Fibroblast of peridontal ligament (primary cell): ENCODE results near the gene MPIG6B.

Experiments used
- DNase-seq: peaks from one replicate; pipeline ENCODE4 v3.0.0-alpha.2; 2010; ENCODE audit errors: extremely low read depth

Gene MPIG6B

DNA sequence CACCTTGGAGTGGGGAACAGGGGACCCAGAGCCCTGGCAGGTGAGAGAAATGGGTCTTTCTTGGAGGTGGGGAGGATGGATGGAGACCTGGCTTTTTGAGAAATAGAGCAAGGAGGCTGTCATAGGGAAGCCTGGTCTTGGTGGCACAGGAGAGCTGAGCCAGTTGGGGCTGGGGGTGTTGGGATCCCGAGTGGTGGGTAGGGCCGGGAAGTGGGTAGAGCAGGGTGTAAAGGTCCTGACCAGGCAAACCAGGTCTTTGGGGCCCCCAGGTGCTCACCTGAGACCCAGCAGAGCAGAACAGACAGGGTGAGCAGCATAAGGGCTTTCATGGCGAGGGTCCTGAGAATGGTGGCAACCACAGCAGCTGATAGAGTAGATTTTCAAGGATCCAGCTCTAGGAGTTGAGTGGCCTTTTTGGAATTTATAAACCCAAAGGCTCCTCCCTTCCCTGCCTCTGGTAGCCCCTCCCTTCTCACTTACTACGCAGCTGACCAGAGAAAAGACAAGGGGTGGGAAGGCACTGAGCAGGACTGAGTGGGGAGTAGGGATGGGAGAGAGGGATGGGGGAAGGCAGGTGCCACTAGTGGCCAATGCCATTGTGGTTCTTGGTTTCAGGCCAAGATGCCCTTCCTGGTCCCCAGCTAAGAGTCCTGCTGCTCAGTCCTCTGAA, 1.7 kb upstream of the MPIG6B start, which contains the start of gene LY6G6C:
Gene LY6G6C (minus strand): TSS at position 396 of the 670 bp plus-strand sequence. CDS start 67 bp downstream, at position 329.
- no peak for DNase-seq

DNA sequence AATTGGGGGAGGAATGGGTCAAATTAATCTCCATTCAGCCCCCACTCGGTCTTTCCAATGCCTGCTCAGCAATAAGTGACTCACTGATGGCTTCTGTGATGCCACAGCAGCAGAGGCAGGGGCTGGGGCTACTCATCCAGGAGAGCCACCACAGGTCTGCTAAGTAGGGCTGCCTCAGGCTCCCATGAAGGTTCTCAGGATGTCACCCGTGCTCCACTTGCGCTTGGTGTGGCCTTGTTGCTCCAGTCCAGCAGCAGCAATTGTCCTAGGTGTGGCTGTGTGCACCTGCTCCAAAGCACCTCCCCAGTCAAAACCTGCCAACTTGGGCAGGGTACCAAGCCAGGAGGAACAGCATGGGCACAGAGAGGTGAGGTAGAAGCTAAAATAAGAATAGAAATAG, 1.0 kb upstream of the MPIG6B start:
- no peak for DNase-seq

DNA sequence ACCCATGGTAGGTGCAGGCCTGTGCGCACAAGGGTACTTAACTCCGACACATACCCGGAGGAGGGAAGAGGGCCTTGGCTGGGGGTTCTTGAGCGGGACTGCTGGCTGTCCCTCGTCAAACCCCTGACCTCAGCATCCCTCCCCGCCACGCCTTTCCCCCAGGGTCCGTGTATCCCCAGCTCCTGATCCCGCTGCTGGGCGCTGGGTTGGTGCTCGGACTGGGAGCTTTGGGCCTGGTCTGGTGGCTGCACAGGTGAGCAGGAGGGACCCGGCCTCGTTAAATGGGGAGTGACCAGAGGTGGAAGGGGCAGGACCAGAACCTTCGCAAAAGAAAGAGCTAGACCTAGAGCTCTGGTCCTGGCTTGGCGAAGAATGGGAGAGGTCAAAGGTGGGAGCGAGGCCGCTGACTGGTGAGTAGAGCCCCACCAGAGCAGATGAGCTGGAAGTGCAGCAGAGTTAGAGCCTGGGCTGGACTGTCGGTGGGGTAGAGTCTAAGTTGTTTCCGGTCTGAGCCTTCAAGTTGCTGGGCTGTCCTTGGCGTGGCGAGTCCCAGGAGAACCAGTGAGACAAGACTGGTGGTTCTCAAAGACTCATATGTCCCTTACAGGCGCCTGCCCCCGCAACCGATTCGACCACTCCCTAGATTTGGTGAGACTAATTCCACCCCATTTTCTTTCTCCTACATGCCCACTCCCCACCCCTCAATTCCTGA, 963 bp downstream of the MPIG6B start:
- DNase-seq, result no peak

DNA sequence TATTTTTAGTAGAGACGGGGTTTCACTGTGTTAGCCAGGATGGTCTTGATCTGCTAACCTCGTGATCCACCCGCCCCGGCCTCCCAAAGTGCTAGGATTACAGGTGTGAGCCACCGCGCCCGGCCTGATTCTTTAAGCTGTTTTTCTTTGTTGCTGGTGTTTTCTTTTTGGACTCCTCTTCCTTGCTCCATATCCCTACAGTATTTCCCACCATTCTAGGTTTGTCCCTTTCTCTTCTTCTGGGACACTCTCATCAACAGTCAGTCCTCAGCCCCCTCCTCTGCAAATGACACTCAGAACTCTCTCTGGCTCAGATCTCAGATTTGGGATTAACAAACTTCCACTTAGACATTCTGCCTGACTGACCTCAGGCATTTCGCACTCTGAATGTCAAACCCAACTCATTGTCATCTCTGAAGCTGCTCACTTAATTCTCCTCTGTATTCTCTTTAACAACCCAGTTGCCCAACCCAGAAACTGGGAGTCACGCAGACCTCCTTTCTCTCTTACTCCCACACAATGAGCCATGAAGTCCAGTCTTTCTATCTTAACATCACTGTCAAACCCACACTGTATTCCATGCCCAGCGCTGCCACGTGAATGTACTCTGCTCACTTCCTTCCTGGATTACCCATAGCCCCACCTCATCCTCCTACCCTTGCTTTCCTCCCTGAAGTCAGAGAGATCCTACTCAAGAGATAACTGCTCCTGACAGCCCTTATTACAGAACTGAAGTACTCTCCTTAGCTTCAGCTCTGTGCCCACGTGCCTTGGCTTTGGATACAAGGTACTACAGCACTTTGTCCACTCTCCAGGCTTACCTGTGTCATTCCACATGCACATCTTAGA, 2.6 kb downstream of the MPIG6B start:
- no peak for DNase-seq

DNA sequence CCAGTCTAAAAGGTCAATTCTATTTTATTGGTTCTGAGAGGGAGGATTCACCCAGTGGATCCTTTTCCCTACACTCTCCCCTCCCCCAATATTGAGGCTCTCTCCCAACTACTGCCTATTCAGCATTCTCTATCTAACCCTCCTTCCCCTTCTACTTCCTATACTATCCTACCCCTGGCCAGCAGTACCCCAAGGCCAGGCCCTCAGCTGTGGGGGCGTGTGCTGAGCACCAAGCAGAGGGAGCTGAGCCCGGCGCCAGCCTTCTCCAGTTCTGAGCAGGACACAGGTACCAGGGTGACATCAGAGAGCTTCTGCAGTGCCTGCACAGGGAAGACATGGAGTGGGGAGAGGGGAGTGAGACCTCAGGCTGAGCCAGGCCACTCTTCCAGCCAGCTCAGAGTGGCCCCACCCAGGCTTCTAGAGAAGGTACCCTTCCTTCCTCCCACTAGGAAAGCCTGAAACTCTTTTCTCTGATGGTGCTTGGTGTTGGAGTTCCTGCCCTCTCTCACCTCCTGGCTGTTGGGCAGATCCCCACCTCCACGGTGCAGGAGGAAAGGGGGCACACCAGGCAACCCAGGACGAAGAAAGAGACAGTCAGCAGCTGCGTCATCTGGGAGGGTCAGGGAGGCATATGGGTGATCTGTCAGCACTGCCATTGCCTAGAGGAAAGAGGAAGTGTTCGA, 4.0 kb downstream of the MPIG6B start:
- DNase-seq, result no peak

DNA sequence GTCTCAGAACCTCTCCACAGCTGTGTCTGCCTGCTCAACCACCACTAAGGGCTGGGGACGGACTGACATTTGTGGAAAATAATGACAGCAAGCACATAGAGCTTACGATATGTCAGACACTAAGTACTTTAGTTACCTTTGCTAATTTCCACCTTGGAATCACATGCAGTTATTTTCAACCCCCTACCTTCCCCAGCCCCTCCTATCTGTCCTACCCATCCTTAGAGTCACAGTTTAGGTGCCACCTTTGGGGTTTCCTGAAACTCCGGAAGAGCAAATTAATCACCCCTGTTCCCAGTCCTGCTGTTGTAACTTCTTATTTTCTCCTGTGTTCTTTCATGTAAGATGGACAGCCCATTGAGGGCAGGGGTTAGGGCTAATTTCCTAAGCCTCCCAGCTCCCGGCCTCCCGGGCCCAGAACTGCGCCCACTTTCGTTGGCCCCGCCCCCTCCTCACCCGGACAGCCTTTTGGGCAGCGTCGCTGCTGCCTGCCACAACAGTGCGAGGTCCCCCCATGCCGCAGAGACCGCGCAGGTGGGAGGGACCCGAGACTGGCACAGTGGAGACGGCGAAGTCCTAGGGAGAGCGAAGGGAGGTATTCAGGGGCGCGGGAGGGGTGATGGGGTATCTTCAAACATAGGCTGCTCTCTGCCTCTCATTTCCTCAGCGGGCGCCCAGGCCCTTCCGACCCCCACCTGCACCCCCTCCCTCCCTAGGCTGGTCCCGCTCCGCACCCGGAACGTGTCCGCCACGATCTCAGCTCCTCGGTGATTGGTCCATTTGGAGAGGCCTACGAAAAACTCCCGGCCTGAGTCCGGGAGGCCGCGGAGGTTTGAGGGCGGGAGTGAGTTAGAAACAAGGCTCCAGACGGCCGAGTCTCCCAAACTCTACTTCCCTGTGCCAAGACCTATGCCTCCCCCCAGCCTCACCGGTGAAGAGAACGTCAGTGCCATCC, 4.8 kb downstream of the MPIG6B start:
- no peak for DNase-seq

DNA sequence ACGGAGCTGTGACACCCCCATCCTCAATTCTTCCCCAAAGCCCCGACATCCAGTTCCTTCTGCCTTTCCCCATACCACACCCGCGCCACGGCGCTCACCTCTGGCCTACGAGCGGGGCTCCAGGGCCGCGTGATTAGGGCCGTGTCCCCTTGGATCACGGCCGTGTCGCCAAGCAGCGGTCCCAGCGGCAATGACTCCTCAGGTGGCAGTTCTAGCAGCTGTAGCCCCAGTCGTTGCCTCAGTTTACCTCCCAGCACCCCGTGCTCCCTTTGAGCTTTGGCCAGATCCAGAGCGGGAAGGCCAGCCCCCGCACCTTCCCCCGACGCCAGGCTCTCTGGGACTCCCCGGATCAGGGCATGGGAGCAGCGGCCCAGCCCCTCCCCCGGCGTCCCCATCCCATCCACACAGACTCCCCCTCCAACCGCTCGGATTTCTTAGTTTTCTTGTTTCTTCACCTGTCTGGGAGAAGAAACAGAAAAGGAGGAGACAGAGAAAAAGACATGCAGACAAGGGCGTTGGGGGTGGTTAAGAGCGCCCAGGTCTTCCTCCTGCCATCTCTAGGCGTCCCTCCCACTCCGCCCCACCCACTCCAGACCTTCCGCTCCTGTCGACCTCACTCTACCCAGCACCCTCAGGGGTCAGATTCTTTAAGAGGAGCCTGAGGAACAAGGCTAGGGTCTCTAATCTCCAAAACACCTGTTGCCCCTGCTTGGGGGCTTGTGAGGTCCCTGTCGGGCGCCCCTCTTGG, 5.8 kb downstream of the MPIG6B start, which contains the start of gene DDAH2:
Gene DDAH2 (minus strand): TSS at position 533 of the 748 bp plus-strand sequence. CDS start 138 bp downstream, at position 395.
- DNase-seq, result no peak

DNA sequence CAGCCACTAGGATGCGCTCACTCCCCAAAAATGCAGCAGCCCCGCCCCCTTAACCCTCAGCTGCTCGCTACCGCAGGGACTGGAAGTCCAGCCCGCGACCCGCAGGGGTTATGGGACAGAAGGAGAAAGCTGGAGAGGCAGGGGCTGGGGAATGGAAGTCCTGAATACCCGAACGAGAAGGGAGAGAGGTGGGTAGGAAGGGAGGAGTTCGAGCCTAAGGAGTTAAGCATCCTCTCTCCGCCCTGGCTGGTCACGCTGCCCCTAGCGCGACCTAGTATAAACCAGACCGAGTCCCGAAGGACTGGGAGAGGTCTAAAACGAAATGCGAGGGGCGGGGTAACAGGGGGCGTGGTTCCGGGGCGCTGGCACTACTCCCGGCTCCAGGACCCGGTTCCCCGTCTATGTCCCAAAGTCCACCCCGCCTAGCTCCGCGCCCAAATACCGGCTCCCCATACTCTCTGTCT, 6.4 kb downstream of the MPIG6B start:
- DNase-seq, result peak; percentile 90

DNA sequence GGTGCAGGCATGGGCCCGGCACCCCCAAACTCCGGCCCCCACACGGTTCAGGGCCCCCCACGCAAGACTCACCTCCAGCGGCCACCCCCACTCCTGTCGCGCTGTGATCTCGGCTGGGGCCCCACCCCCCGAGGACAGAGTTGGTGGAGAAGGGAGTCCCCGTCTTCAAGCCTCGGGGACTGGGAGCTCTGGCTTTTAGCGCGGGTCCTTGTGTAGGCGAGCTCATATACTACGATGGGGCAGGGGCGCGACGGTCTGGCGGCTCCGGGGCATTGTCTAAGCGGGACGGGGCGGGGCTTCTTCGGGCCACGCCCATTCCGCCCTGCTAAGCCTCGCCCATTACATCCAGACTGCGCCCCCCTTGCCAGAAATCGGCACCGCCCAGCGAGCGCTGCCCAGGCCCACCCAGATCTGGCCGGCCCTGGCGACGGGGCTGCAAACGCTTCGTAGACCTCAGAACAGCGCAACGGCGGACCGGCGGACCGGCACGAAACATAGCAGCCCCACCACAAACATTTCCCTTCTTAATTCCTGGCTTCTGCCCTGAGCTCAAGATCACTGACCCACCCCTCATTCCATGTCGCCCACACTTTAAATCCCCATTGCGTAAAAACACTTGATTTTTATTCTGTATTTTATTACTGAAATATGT, 6.9 kb downstream of the MPIG6B start:
- peak; percentile 89 for DNase-seq

DNA sequence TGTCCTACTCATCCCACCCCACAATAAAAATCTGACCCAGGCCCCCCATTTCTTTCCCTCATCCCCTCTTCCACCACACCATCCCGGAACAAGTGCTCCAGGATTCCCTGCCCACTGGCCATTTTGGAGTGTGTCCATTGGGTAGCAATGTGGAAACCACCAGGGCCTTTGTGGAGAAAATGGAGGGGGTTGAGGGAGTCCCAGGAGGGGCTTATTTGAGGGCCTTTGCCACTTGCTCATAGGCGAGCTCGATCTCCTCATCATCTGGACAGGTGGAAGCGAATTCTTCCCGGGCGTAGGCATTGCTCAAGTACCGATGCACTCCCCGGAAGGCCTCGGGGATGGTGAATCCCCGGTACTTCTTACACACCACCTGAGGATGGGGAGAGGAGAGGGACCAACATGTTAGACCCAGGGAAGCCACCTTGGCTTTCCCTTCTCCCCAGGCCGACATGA, 7.5 kb downstream of the MPIG6B start:
- DNase-seq, result no peak

DNA sequence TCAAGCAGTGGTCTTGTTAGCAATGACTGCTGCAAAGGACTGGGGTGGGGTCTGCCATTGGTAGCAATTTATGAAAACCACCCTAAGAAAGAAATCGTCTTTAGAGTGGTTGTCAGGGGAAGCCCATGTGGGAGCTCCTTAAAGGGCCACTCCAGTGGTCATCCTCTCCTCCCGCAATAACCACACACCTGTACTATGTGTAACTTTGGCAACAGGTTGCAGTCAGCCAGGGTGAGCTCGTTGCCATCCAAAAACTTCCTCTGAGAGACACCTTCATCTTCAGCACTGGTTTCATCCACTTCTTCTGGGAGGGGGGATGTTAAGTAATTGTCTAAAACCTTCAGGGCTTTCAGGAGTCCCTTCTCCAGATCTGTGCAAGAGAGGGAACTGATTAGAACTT, 8.9 kb downstream of the MPIG6B start:
- no peak for DNase-seq

DNA sequence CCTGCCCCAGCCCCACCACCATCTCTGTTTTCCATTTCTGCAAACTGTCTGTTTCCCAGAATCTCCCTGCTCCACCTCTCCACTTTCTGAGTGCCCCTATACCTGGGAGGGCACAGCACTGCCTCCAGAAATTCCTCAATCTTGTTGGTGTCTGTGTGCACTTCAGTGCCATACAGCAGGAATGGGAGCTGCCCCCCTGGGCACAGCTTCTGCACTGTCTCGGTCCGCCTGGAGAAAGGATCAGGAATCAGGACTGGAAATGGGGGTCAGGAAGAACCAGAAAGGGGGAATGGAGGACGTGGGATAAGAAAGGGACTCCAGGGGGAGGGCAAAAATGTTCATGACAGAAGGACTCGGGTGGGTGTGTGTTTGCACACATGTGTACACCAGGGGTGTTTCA, 10.6 kb downstream of the MPIG6B start:
- no peak for DNase-seq

DNA sequence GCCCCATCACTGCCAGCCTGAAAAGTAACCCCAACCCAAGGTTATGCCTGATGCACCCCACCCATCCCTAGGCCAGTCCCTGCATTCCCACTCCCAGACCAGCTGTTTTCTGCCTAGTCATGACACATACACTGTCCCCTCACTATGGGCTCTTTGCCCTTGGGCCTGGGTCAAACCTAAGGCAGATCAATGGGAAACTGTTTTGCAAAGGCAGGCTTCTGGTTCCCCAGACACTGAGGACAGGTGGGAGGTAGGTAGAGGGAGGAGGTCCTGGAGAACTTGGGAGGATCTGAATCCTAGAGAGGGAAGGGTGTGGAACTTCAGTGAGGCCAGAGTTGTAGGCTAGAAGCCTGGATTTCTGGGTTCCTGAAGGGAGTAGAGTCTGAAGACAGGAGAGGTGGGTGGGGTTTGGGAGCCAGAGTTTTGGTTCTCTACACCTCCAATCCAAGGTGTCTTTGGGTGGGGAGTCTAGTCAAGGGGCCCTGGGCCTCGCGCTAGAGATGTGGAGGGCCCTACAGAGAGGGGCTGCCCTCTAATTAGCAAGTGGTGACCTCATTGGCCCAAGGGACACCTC, 11.2 kb downstream of the MPIG6B start:
- DNase-seq, result no peak

DNA sequence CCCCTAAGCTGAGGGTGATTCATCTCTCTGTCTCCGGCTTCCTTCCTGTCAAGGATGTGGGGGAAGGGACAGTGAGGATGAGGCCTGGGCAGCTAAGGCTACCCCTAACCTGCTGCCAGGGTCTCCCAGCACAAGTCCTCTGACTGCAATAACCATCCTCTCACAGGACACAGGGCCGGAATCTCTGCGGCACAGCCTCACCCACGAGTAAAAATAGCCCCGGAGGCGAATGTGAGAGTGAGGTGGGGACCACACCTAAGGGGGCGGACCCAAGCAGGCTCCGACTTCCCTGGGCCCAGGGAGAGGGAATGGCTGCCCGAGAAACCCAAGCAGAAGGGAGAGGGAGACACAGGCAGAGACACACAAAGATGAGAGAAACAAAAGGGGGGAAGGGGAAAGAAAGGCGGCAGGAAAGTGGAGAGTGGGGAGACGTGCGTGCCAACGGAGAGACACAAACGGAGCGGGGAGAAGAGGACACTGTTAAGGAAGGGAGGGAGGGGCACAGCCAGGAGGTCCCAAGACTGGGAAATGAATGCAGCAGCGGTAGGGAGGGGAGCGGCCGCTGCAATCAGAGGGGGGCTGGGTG, 11.7 kb downstream of the MPIG6B start:
- peak; percentile 56 for DNase-seq

DNA sequence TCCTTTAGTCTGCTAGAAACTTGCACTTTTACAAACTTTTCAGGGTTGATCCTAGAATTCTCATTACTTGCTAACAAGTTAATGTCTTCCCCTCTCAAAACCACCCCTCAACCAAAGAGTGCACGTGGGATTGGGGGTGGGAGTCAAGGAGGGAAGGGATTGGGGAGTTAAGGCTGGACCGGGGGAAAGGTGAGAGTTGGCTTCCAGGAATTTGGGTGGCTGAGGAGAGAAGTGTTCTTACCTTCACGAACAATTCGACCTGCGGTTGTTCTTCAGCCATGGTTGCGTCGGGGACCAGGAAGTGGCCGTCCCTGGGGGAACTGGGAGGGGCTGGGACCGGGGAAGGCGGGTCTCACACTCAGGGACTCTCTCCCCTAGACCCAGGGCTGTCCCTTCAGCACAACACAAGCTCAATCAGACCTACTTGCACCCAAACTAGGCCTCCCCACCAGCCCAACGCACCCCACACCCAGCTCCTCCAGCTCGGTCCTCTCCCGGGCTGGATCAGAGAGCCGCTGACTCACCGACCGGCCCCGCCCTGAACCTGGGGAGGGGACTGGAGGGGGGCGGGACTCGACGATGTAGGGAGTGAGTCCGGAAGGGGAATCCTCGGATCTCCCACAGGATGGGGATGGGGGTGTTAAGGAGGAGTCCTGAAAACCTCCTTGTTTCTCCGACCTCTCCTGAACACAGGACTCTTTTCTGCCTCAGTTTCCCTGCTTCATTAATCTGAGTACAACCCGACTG, 13.0 kb downstream of the MPIG6B start, which contains the start of gene CLIC1:
Gene CLIC1 (minus strand): TSS at position 510 of the 747 bp plus-strand sequence. CDS start 230 bp downstream, at position 280.
- peak; percentile 70 for DNase-seq

DNA sequence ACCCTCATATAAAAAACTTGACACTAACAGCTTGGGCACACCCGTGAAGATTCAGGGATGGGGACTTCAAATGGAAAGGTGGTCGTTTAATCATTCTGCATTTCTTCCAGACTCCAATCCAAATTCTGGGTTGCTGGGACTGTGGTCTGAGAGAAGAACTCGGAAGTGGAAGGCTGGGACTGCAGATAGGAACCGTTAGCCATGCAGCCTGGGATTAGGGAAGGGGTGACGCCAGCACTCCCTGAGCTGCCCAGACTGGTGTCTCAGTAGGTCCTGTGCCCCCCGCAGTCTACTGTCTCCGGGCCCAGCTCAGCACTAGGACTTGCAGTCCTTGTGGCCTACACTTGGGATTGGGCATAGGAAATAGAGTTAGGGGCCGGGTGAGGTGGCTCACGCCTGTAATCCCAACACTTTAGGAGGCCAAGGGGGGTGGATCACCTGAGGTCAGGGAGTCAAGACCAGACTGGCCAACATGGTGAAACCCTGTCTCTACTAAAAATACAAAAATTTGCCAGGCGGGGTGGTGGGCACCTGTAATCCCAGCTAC, 13.7 kb downstream of the MPIG6B start:
- DNase-seq, result no peak

DNA sequence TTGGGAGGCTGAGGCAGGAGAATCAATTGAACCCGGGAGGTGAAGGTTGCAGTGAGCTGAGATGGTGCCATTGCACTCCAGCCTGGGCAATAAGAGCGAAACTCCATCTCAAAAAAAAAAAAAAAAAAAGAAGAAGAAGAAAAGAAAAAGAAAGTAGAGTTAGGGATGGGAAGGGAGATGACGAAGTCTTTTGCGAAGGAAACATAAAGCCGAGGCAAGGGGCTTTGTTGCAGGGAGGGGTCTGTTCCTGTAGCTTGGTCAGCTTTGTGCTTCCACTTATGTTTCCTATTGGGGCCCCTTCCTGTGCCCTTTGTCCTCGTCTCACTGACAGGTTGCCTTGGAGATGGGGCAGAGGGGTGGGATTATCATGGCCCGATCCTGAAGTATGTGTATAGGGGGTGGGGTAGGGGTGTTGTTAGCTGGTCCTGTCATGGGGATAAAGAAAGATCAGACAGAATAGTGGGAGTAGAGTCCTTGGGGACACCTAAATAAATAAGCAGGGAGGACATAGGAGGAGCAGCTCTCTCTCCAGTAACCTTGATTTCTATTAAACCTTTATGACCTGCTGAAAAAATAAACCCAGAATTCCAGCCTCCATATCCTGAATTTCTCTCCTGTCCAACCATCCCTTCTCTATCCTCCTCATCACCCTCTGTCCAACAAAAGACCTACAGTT, 14.3 kb downstream of the MPIG6B start:
- no peak for DNase-seq
